Fibroblast of the aortic adventitia (primary cell): ENCODE data around the gene OBSCN. TPM values are rescaled to one million over a fixed set of nuclear protein-coding genes. Genes with fewer than 3 reads are reported as not detected.
A peak's percentile ranks its signal among the peaks of the same experiment; 100 is the strongest.

Experiments used
- DNase-seq: peaks from one replicate; pipeline ENCODE4 v3.0.0-alpha.2; 2010; ENCODE audit warnings: low read depth
- H3K4me3 ChIP-seq: 2 replicates; pipeline ENCODE4 v1.5.1; 2011; ENCODE audit warnings: low read depth, mild to moderate bottlenecking, control low read depth, low read length, moderate library complexity
- CTCF ChIP-seq: IDR thresholded peaks from 2 replicates; pipeline ENCODE4 v1.5.1; 2011; ENCODE audit warnings: mild to moderate bottlenecking, low read length, control low read depth, inconsistent platforms; ENCODE audit not compliant: insufficient read depth
- total RNA-seq: library from RNA; depleted of rRNA; stranded (reverse); fragments of >200 nt; gene quantifications from 2 replicates; pipeline ENCODE4 v1.2.3, GENCODE V29; 2012; ENCODE audit warnings: low replicate concordance

OBSCN gene
- total RNA-seq, 1 donor = 0.99 TPM

- peak within 1 kb of the TSS; percentile 41 for H3K4me3 ChIP-seq
- DNase-seq = no peak
- peak; percentile 52 for TF ChIP-seq CTCF
Observed at GRCh38 chr1:228416217-228416933, 208.5 kb downstream of the OBSCN start, which contains the start of gene TRIM17. TRIM17 (minus strand) TSS chr1:228416861; CDS start chr1:228415072, 1,789 bp downstream.

- H3K4me3 ChIP-seq = no peak overlapping the region
- DNase-seq = no peak
Observed at GRCh38 chr1:228417061-228417460, 209.2 kb downstream of the OBSCN start.

GRCh38 chr1:228417483-228418203 lies 209.8 kb downstream of the OBSCN start:
- DNase-seq = no peak
- TF ChIP-seq CTCF = no peak
- no peak overlapping the region for H3K4me3 ChIP-seq

More at GRCh38 chr1:228417061-228417460, 209.2 kb downstream of the OBSCN start:
- TF ChIP-seq CTCF = no peak

GRCh38 chr1:228420968-228421826 lies 213.4 kb downstream of the OBSCN start:
- DNase-seq = no peak
- no peak overlapping the region for H3K4me3 ChIP-seq
- TF ChIP-seq CTCF = no peak

- no peak overlapping the region for H3K4me3 ChIP-seq
- DNase-seq = no peak
- TF ChIP-seq CTCF = no peak
Observed at GRCh38 chr1:228423404-228424053, 215.7 kb downstream of the OBSCN start.
